CD4-positive, alpha-beta T cell treated with Interleukin-15 for 1 hour (primary cell): ENCODE results near the gene HLA-G.
"Not testable (repeated sequence)": the region's sequence is repeated elsewhere in the genome, so short reads cannot be mapped to it uniquely, and the experiment has no call there.

ENCODE experiments used
- DNase-seq: peaks from one replicate; pipeline ENCODE4 v3.0.0-alpha.2; 2020

The HLA-G gene

DNA sequence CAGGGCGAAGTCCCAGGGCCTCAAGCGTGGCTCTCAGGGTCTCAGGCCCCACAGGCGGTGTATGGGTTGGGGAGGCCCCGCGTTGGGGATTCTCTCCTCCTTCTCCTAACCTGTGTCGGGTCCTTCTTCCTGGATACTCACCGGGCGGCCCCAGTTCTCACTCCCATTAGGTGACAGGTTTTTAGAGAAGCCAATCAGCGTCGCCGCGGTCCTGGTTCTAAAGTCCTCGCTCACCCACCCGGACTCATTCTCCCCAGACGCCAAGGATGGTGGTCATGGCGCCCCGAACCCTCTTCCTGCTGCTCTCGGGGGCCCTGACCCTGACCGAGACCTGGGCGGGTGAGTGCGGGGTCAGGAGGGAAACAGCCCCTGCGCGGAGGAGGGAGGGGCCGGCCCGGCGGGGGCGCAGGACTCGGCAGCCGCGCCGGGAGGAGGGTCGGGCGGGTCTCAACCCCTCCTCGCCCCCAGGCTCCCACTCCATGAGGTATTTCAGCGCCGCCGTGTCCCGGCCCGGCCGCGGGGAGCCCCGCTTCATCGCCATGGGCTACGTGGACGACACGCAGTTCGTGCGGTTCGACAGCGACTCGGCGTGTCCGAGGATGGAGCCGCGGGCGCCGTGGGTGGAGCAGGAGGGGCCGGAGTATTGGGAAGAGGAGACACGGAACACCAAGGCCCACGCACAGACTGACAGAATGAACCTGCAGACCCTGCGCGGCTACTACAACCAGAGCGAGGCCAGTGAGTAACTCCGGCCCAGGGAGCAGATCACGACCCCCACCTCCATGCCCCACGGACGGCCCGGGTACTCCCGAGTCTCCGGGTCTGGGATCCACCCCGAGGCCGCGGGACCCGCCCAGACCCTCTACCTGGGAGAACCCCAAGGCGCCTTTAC, at the start of gene HLA-G:
Gene HLA-G (plus strand): TSS at position 247 of the 892 bp plus-strand sequence. CDS start 20 bp downstream, at position 267.
- DNase-seq = no peak

DNA sequence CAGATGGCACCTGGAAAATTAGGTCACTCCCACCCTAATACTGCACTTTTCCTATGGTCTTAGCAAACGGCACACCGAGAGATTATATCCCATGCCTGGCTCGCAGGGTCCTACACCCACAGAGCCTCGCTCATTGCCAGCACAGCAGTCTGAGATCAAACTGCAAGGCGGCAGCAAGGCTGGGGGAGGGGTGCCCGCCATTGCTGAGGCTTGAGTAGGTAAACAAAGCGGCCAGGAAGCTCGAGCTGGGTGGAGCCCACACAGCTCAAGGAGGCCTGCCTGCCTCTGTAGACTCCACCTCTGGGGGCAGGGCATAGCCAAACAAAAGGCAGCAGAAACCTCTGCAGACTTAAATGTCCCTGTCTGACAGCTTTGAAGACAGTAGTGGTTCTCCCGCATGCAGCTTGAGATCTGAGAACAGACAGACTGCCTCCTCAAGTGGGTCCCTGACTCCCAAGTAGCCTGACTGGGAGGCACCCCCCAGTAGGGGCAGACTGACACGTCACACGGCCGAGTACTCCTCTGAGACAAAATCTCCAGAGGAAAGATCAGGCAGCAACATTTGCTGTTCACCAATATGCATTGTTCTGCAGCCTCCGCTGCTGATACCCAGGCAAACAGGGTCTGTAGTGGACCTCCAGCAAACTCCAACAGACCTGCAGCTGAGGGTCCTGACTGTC, 47.5 kb upstream of the HLA-G start:
- DNase-seq = not testable (repeated sequence)

DNA sequence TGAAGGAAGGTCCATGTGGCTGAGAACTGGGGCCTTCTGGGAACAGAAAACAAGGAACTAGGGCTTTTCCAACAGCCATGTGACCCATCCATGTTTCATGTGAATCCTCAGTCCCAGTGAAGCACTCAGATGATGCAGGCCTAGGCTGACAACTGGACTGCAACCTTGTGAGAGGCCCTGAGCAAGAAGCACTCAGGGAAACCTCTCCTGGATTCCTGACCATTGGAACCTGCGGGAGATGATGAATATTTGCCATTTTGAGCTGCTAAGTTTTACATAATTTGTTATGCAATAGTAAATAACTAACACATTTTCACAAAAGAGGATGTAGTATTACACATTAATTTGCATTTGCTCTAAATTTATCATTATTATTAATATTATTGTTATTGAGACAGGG, 38.4 kb upstream of the HLA-G start:
- DNase-seq = no peak

DNA sequence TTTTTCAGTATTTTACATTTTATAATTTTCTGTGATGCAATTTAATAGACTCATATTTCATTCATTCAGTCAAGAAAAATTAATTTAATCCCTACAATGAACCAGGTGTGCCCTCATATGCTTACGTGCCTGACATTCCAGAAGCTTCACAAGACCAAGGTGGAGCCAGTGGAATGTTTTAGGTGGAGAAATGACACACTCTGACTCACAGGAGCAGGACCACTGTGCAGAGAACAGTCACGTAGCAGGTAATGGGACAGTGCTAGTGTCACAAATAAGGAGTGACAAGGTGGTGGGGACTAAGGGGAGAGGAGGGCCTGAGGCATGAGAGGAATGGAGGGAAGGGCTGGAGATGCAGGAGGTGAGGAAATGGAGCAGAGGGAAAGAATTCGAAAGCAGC, 37.0 kb upstream of the HLA-G start:
- DNase-seq = no peak

DNA sequence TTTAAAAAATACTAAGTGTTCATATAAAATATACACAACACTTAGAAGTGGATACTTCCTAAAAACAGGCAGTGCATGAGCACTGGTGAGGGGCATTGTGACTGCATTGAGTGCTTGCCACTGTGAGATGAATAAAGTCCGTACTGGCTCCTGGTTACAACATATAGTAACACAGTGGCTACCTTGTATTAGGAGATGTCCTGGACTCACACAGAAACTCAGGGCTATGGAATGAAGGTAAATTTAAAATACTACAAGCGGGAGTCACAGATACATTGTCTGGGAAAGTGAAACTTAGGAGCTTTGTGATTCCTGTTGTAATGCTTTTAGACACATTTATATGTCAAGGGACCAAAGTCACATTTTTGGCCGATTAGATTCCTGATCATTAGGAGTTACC, 36.5 kb upstream of the HLA-G start:
- DNase-seq = no peak

DNA sequence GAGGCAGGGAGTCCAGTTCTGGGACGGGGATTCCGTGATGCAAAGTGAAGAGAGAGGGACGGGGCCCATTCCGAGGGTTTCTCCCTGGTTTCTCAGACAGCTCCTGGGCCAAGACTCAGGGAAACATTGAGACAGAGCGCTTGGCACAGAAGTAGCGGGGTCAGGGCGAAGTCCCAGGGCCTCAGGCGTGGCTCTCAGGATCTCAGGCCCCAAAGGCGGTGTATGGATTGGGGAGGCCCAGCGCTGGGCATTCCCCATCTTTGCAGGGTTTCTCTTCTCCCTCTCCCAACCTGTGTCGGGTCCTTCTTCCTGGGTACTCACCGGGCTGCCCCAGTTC, 35.9 kb upstream of the HLA-G start:
- DNase-seq = no peak

DNA sequence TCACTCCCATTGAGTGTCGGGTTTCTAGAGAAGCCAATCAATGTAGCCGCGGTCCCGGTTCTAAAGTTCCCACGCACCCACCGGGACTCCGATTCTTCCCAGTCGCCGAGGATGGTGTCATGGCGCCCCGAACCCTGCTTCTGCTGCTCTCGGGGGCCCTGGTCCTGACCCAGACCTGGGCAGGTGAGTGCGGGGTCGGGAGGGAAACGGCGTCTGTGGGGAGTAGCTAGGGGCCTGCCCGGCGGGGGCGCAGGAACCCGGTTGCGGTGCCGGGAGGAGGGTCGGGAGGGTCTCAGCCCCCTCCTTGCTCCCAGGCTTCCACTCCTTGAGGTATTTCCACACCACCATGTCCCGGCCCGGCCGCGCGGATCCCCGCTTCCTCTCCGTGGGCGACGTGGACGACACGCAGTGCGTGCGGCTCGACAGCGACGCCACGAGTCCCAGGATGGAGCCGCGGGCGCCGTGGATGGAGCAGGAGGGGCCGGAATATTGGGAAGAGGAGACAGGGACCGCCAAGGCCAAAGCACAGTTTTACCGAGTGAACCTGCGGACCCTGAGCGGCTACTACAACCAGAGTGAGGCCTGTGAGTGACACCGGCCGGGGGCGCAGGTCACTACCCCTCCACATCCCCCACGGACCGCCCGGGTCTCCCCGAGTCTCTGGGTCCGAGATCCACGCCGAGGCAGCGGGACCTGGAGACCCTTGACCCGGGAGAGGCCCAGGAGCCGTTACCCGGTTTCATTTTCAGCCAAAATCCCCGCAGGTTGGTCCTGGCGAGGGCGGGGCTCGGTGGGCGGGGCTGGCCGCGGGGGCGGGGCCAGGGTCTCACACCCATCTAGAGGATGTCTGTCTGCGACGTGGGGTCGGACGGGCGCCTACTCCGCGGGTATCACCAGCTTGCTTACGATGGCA, 35.2 kb upstream of the HLA-G start:
- DNase-seq = peak; percentile 81

DNA sequence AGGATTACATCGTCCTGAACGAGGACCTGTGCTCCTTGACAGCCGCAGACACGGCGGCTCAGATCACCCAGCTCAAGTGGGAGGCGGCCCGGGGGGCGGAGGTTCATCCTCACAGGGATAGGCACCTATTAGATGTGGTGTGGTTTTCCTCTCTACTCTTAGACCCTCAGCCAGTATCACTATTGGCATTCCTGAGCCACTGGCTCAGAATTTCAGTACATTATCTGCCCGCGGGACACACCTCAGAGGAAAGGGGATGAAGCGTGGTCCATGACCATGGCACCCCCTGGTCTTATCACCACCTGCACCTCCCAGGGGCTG, 34.6 kb upstream of the HLA-G start:
- DNase-seq = no peak

DNA sequence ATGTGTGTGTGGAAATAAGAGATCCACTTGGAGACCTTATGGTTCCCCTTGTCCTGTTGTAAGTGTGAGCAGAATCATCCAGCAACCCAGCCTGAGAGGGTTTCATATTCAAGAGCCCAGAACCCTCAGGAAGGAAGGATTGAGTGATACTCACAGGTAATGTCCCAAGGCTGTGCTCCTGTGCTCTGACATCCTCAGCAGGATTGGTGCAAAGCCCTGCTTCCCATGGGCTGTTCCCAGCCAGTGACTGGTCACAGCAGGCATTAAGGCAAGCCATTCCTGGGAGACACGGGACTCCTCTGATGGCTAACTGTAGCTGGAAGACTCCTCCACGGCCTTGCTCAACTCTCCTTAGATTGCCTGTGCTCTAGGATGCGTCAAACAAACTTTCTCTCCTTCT, 33.8 kb upstream of the HLA-G start:
- DNase-seq = no peak

DNA sequence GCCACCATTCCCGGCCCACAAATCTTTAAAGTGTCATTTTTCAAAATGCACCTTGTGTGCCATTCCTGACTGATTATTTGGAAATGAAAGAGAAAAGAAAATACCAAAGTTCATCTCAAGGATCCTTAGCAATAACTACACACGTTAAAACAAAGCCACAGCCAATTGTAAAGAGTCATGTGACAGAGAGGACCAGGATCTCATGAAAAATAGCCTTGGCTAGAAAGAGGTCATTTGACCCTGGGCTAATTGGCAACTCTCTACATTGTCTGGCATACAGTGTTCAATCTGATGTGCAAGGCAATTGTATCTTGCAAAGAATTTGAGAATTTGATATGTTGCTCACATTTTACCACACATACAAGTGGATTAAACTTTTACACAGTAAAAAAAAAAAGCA, 31.6 kb upstream of the HLA-G start:
- no peak for DNase-seq

DNA sequence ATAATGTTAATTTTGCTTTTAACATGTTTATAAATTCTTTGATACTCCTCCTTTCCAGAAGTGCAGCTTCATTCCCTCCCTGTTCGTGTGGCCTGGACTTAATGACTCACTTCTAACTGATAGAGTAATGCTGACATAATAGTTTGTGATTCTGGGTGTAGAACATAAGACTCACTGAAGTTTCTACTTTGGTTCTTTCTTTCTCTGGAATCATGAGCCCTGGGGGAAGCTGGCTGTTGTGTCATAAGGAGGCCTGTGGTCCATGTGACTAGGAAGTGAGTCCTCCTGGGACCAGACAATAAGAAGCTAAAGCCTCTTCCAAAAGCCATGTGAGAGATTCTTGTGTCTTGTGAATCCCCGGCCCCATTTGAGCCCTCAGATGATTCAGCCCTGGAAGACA, 30.5 kb upstream of the HLA-G start:
- no peak for DNase-seq

DNA sequence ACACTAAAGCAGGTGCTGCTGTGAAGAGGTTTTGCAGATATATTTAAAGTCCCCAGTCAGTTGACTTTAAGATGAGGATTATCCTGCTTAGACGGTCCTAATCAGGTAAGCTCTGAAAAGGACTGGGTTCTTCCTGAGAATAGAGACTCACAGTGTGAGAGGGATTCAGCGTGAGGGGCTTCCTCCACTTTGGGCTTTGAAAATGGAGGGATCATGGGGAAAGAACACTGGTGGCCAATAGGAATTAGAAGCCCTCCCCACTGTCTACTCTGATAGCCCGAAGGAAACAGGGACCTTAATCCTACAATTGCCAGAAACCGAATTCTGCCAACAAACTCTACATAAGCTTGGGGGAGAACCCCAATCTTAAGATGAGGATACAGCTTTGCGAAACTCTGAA, 29.7 kb upstream of the HLA-G start:
- no peak for DNase-seq

DNA sequence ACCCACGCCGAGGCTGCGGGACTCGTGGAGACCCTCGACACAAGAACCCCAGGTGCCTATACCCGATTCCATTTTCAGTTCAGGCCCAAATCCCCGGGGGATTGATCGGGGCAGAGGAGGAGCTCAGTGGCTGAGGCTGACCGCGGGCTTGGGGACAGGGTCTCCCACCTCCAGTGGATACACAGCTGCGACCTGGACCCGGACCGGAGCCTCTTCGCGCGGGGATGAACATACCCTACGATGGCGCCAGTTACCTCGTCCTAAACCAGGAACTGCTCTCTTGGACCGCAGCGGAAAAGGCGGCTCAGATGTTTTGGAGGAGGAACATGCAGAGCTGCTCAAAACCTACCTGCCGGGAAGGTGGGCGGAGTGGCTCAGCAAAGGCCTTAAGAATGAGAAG, 27.4 kb upstream of the HLA-G start:
- no peak for DNase-seq

DNA sequence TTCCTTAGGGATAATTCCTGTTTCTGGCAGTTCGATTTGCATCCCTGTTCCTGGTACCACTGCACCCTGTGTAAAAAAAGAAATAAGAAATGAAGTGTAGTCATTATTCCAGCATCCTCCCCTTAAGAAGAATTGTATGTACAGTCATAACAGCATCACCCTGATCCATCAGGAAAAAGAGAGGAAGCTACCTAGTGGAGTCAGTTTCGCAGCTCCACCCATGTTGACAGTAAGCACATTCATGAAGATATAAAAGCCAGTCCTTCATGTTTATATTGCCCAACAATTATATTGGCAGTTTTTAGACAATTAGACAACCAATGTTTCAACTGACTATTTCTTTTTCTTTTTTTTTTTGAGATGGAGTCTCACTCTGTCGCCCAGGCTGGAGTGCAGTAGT, 21.2 kb upstream of the HLA-G start:
- DNase-seq = no peak

DNA sequence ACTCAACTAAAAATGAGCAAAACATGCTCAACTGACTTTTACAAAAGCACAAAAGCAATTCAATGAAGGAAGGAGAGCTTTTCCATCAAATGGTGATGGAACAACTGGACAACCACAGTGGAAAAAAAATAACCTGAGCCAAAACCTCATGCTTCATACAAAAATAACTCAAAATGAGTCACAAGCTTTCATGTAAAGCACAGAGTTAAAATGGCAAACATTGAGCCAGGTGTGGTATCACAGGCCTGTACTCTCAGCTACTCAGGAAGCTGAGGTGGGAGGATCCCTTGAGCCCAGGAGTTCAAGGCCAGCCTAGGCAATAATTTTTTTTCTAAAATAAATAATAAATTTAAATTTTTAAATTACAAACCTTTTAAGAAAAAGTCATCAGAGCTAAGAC, 18.4 kb upstream of the HLA-G start:
- no peak for DNase-seq

DNA sequence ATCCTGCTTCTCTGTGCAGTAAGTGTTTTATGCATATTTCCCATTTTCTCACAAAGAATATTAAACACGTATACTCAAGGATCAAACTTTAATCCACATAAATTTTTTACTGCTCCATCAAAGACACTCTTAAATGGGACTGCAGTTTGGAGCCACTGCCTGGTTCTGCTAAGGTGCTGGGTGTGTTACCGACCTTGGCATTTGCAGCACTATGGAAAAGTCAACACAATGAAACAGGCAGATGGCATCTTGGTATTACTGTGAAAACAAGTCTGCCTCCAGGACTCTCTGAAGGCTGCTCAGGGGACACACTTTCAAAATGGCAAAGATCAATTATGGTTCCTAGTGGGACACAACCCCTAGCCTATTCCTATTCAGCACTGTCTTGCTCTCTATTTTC, 17.3 kb upstream of the HLA-G start:
- DNase-seq = no peak

DNA sequence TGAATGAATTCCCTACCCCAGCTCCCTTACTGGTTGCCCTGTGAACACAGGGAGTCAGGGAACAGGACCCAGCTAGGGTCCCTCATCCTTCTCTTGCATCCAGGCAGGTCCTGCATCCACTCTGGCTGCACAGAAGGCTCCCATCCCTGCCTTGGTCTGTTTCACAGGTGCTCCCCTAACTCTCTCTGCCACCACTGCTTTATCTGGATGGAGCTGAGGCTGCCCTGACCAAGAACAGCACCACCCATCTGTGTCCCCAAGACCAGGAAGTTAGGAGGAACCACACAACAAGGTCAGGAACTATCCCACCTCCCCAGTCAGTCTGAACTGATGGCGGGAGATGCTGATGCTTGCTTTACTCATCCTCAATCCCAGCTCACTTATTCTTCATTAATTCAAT, 16.2 kb upstream of the HLA-G start:
- no peak for DNase-seq

DNA sequence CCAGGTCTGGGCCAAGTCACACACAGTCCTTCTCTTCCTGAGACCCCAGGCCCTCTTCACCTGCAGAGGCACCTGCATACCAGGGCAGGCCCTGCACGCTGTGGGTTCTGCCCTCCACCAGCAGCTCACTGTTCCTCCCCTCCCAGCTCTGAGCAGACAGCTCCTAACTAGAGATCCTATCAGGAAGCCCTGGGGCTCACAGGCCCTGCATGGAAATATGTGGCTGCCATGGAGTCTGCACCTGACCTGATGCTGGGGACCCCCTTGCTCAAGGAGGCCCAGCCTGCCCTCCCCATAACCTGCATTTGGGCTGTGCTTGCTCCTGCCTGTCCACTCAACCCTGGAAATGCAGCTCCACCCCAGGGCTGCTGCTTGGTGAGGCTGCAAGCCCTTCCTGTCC, 14.6 kb upstream of the HLA-G start:
- no peak for DNase-seq

DNA sequence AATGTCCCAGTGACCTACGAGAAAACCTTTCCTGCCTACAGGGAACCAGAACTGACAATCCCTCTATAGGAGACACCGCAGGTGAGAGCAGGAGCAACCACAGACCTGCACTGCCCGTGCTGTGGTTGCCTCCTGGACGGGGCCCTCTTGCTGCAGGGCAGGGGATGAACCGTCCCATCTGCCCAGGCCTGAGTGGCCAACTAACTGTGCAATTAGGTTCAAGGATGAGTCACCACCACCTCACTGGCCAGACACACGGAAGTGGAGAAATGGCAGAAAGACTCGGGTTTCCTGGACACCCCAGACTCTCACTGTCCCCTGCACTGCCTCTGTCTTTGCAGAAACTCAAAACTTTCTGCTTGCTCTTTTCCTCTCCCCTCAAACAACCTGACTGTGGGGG, 13.8 kb upstream of the HLA-G start:
- DNase-seq = no peak

DNA sequence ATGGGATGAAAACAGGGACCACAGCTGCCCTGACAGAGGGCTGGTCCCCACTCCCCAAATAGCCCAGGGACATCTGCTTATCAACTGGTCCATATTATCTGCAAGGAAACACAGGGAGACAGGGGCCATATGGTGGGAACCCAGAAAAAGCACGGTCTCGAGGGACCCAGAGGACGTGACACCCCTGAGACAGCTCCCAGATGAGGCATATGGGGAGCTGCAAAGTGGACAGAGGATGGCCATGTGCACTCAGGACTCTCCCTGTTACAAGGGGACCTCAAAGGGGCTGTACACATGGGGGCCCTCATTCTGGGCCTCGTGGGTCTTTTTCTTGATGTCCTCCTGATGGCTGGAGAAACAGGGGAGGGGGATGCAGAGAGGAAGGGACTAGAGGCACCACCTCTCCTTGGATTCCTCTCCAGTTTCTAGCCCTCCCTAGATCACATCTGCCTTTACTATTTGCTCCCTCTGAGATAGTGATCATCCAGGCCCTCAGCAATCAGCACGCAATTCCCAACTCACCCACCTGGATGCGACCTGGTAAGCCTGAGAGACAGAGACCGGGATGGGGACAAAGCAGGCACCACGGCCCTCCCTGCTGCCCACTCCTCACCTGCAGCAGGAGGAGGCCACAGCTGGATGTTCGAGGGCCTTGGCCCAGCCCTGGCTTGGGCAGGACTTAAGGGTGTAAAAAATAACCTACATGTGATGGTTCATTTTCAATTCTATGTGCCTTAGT, 13.1 kb upstream of the HLA-G start:
- no peak for DNase-seq

DNA sequence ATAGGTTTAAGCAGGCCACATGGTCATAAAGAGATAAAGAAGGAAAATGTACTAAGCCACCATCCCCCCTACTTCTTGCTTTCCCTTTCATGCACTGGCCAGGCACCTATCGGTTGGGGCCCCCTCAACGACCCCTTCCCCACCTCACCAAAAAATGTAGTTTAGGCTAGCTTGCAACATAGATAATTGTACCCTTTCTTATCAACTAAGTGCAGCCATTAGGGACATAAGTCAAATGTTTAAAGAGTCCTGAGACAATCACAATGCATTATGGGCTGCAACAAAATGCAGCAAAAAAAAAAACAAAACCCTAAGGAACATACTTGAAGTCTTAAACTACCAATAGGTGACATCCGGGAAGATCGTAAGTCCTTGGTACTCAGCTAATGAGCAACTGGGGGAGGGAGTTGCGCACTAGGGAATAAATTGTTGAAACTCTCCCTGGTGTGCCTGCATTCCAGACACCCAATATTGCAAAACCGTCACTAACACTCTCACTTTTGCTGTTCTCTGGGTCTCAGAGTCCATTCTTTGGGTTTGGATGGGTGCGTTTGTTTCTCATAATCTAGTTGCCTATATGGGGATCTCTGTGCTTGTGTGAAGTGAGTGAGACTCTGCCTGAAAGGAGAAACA, 12.4 kb upstream of the HLA-G start:
- DNase-seq = no peak

DNA sequence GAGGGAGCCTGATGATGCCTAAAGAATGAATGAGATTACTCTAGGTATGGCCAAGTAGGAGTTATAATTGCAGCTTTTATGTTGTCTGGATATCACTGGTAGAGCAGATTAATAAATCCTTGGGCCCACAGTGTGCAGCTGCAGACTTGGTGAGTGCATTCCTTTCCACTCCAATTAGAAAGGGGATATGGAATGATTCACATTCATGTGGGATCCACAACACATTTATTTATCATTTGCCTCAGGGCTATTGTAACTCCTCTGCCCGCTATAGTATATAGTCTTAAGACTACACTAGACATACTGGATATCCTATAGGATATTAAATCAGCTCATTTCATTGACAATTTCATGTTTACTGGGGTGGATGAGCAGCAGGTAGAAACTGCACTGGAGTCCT, 11.6 kb upstream of the HLA-G start:
- no peak for DNase-seq

DNA sequence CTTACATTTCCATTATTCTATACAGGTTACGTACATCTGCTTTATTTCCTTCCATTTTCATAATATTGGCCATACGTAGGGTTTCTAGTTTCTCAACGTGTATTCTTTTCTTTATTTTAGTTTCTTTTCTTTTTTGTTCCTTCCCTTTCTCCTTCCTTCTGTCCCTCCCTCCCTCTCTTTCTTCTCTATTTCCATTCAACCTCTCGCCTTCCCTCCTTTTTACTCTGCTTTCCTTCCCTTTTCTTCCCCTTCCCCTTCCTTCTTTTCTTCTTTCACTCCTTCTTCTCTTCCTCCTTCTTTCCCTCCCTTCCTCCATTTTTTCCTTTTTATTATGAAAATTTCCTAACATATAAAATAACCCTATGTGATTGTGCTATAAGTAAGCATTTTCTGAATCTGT, 8.7 kb upstream of the HLA-G start:
- no peak for DNase-seq
